Activated B cell treated with CpG ODN at 0.5 μM for 24 hours (primary cell): ENCODE measurements around the gene ASPG. TPM values are rescaled to one million over a fixed set of nuclear protein-coding genes. Genes with fewer than 3 reads are reported as not detected.

Experiments
- ATAC-seq: fragments of 200-7000 bp; cut with Tn5 transposase; one replicate; pipeline ENCODE4 v1.10.0; 2021; ENCODE audit warnings: low read depth, mild to moderate bottlenecking, moderate library complexity
- CTCF ChIA-PET: fragments of 350-600 bp; sonication (Branson Sonifier 250); formaldehyde crosslinking; loops from one replicate; lab custom pipeline; 2021; ENCODE audit warnings: antibody characterized with exemption; lab: Charles Lee
- POLR2A ChIA-PET: fragments of 350-600 bp; sonication (Branson Sonifier 250); formaldehyde crosslinking; loops from one replicate; lab custom pipeline; 2021; ENCODE audit warnings: antibody characterized with exemption; lab: Charles Lee
- DNase-seq: peaks from one replicate; pipeline ENCODE4 v3.0.0; 2022
- H3K27ac Mint-ChIP-seq: one replicate; pipeline ENCODE4 v1.8.0; 2020; ENCODE audit warnings: mixed read lengths
- H3K27me3 Mint-ChIP-seq: one replicate; pipeline ENCODE4 v1.8.0; 2021; ENCODE audit warnings: mixed read lengths
- H3K36me3 Mint-ChIP-seq: one replicate; pipeline ENCODE4 v1.8.0; 2021; ENCODE audit warnings: low read depth, mixed read lengths
- H3K4me1 Mint-ChIP-seq: one replicate; pipeline ENCODE4 v1.8.0; 2021; ENCODE audit warnings: mixed read lengths
- H3K4me3 Mint-ChIP-seq: one replicate; pipeline ENCODE4 v1.8.0; 2020; ENCODE audit warnings: mild to moderate bottlenecking, mixed read lengths
- H3K9me3 Mint-ChIP-seq: one replicate; pipeline ENCODE4 v1.8.0; 2020; ENCODE audit warnings: mixed read lengths
- intact Hi-C: fragments of 100-400 bp; cut with micrococcal nuclease; formaldehyde crosslinking; loops from one replicate; pipeline ENCODE4 v1.15.1; 2024
- total RNA-seq: library from RNA; stranded (reverse); gene quantifications from 2 replicates; pipeline ENCODE4 v1.2.3, GENCODE V29; 2022
- TF ChIP-seq, protein P1 (sequence below): fragments of 200-600 bp; IDR thresholded peaks from one replicate; pipeline ENCODE4 v1.8.0; 2022; ENCODE audit warnings: antibody characterized with exemption, mild to moderate bottlenecking

The ASPG gene
- total RNA-seq, 1 donor from 2014 or later, result not detected

DNA sequence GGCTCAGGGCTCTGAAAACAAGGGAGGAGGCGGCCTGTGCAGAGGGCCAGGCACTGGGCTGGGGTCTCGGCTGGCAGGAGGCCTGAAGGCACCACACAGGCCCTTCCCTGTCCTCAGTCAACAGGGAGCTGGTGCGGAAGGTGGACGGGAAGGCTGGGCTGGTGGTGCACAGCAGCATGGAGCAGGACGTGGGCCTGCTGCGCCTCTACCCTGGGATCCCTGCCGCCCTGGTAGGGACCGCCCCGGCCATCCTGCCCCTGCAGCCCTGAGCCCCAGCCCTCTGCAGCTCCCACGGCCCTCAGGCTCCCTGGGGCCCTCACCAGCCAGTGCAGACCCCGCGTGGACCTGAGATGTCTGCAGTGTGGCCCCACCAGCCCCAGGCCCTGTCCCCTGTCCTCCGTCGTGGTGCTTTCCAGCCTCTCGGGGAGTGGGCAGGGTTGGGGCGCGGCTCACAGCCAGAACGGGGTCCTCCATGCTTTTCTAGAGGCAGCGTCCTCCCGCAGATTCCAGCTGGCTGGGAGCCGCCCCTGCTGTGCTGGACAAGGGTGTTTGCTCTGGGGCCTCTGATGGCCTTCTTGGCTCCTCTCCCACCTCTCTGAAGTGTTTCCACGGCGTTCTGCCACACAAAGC is 18.1 kb downstream of the ASPG start:
- POLR2A ChIA-PET, result no interaction called here
- DNase-seq, result no peak
- no peaks in the 10 kb centered on the region for H3K36me3 Mint-ChIP-seq
- TF ChIP-seq, protein P1, sequence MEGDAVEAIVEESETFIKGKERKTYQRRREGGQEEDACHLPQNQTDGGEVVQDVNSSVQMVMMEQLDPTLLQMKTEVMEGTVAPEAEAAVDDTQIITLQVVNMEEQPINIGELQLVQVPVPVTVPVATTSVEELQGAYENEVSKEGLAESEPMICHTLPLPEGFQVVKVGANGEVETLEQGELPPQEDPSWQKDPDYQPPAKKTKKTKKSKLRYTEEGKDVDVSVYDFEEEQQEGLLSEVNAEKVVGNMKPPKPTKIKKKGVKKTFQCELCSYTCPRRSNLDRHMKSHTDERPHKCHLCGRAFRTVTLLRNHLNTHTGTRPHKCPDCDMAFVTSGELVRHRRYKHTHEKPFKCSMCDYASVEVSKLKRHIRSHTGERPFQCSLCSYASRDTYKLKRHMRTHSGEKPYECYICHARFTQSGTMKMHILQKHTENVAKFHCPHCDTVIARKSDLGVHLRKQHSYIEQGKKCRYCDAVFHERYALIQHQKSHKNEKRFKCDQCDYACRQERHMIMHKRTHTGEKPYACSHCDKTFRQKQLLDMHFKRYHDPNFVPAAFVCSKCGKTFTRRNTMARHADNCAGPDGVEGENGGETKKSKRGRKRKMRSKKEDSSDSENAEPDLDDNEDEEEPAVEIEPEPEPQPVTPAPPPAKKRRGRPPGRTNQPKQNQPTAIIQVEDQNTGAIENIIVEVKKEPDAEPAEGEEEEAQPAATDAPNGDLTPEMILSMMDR, result no peak
- no peak for ATAC-seq
- H3K4me3 Mint-ChIP-seq, result no peak overlapping the region
- H3K9me3 Mint-ChIP-seq, result no peaks in the 10 kb centered on the region
- H3K27ac Mint-ChIP-seq, result no peak overlapping the region
- H3K27me3 Mint-ChIP-seq, result no peaks in the 10 kb centered on the region
- CTCF ChIA-PET, result no interaction called here
- intact Hi-C loops, result no loop called here
- no peaks in the 10 kb centered on the region for H3K4me1 Mint-ChIP-seq

DNA sequence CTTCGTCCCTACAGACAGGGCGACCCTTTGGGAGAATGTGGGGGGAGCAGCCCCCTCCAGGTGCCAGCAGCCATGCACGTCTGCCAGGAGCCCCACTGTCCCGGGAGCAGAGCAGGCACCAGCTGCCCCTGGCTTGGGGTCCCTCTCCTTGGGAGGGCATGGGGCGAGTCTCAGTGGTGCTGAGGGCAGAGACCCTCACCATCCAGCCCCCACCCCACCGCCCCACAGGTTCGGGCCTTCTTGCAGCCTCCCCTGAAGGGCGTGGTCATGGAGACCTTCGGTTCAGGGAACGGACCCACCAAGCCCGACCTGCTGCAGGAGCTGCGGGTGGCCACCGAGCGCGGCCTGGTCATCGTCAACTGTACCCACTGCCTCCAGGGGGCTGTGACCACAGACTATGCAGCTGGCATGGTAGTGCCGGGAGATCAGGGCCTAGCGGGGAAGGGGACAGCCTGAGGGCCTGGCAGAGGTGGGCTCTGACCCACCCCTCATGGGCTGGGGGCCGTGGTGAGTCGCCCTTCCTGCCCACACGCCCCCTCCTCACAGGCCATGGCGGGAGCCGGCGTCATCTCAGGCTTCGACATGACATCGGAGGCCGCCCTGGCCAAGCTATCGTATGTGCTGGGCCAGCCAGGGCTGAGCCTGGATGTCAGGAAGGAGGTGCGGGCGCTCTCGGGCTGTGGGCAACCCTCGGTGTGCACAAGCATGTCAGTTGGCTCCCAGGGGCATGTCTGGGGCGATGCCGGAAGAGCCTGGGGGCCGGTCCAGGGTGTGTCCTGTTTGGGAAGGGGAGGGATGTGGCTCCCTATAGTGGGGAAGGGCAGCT is 18.8 kb downstream of the ASPG start:
- H3K4me3 Mint-ChIP-seq, result no peak overlapping the region
- POLR2A ChIA-PET, result no interaction called here
- DNase-seq (no peak), ATAC-seq (no peak)
- H3K36me3 Mint-ChIP-seq, result no peaks in the 10 kb centered on the region
- peaks cover 1% of the 10 kb centered on the region for H3K27me3 Mint-ChIP-seq
- intact Hi-C loops, result no loop called here
- TF ChIP-seq, protein P1, result no peak
- H3K9me3 Mint-ChIP-seq, result no peaks in the 10 kb centered on the region
- no peak overlapping the region for H3K27ac Mint-ChIP-seq
- H3K4me1 Mint-ChIP-seq, result no peaks in the 10 kb centered on the region
- CTCF ChIA-PET, result no interaction called here

DNA sequence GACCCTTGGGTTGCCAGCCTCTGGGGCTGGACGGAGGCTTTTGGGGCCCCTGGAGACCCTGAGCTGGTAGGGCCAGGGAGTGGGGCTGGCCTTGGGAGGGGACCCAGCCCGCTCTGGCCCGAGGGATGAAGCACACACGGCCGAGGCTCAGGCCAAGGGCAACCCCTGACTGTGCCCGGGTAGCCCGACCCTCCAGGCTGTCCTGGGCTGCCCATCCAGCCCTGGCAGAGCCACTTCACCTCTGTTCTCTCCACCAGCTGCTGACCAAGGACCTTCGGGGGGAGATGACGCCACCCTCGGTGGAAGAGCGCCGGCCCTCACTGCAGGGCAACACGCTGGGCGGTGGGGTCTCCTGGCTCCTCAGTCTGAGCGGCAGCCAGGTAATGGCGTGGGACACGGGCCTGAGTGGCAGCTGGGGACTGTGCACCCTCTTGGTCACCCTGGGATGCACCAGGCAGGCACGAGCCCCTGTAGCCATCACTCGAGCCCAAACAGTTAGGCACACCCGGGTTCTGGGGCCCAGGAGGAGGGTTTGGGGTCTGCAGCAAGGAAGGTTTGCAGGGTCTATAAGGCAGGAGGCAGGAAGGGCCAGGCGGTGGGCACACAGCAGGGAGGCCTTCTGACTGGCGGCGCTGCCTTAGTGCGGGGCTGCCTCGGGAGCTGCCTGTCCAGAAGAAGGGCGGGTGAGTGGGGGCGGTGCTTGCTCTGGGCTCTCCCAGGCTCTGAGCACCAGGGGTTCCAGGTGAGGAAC is 19.7 kb downstream of the ASPG start:
- DNase-seq (no peak), ATAC-seq (no peak)
- Mint-ChIP-seq H3K27ac (no peak overlapping the region), H3K4me1 (no peaks in the 10 kb centered on the region), H3K9me3 (no peaks in the 10 kb centered on the region), H3K36me3 (no peaks in the 10 kb centered on the region), H3K4me3 (no peak overlapping the region), H3K27me3 (peaks cover 2% of the 10 kb centered on the region)
- CTCF ChIA-PET, result no interaction called here
- TF ChIP-seq, protein P1, result no peak
- POLR2A ChIA-PET, result no interaction called here
- intact Hi-C loops, result no loop called here

DNA sequence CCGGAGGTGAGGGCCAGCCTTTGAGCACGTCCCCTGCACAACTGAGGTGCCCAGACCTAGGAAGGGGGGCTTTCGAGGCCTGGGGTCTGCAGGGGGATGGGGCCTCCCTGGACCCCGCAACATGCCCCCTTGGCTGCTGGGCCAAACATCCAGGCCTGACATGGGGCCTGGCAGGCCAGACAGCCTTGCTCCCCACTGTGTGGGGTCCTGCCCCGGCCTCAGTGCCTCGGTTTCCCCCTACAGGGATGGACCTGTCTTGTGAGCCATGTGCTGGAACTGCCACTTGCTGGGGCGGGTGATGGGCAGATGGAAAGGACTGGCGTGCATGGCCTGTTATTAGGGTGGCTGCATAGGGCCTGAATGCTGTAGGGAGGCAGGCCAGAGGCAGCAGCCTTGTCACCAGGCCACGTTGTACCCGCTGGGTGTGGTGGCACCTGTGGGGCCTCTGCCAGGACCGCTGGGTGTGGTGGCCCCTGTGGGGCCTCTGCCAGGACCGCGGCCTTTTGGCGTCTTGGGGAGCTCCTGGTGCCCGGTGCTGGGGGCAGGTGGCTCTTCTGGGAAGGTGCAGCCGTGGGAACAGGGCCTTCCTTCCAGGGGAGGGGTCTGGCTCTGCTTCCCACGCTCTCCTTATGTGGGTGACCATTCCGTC is 20.4 kb downstream of the ASPG start:
- POLR2A ChIA-PET, result no interaction called here
- CTCF ChIA-PET, result no interaction called here
- intact Hi-C loops, result no loop called here
- no peak for DNase-seq
- no peaks in the 10 kb centered on the region for H3K9me3 Mint-ChIP-seq
- H3K27me3 Mint-ChIP-seq, result peaks cover 2% of the 10 kb centered on the region
- no peak for ATAC-seq
- TF ChIP-seq, protein P1, result no peak
- no peaks in the 10 kb centered on the region for H3K4me1 Mint-ChIP-seq
- no peaks in the 10 kb centered on the region for H3K36me3 Mint-ChIP-seq
- H3K27ac Mint-ChIP-seq, result no peak overlapping the region
- H3K4me3 Mint-ChIP-seq, result no peak overlapping the region
